GM21526 (cell line): ENCODE measurements around the gene SNX32.

Experiments
- ATAC-seq: cut with Tn5 transposase; IDR thresholded peaks from one replicate; pipeline ENCODE4 v1.9.1; 2021; ENCODE audit warnings: moderate library complexity; ENCODE audit not compliant: unreplicated experiment, low FRiP score

SNX32 gene

GRCh38 chr11:65865550-65866172 lies 31.9 kb downstream of the SNX32 start:
- ATAC-seq: no peak

GRCh38 chr11:65866509-65867283 lies 32.9 kb downstream of the SNX32 start:
- ATAC-seq: no peak

GRCh38 chr11:65867284-65868071 lies 33.7 kb downstream of the SNX32 start:
- ATAC-seq: no peak

- ATAC-seq: no peak
Measured at GRCh38 chr11:65868076-65868667, 34.4 kb downstream of the SNX32 start.

DNA sequence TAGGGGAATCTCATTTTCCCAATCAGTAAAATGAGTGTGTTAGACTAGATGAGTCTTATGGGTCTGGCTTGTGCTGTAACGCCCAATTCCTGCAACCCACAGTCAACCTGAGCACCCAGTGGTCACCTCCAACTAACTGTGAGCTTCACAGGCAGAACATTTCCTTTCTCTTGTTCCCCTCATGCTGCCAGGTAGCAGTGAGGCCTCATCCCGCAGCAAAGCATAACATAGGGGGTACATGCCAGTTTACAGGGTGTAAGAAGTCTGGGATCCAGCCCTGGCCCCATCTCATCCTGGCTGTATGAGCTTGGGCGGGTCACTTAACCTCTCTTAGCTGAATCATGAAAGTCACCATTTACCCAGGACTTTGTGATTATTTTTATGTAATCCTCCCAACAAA lies 35.1 kb downstream of the SNX32 start:
- ATAC-seq: no peak

GRCh38 chr11:65869643-65870306 lies 36.0 kb downstream of the SNX32 start:
- ATAC-seq: no peak

DNA sequence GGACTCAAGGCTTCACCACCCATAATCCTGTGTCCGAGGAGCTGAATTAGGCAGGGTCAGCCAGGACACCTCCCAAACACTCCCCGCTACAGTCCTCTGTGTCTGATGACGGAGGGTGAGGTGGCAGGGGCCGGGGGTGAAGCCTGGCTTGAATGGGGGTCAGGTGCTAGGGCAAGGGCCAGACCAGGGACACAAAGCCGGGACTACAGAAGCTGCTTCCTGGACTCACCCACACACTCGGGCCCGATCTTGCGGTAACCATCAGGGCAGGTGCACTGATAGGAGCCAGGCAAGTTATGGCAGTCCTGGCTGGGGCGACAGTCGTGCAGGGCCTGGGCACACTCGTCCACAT lies 36.5 kb downstream of the SNX32 start:
- no peak for ATAC-seq

DNA sequence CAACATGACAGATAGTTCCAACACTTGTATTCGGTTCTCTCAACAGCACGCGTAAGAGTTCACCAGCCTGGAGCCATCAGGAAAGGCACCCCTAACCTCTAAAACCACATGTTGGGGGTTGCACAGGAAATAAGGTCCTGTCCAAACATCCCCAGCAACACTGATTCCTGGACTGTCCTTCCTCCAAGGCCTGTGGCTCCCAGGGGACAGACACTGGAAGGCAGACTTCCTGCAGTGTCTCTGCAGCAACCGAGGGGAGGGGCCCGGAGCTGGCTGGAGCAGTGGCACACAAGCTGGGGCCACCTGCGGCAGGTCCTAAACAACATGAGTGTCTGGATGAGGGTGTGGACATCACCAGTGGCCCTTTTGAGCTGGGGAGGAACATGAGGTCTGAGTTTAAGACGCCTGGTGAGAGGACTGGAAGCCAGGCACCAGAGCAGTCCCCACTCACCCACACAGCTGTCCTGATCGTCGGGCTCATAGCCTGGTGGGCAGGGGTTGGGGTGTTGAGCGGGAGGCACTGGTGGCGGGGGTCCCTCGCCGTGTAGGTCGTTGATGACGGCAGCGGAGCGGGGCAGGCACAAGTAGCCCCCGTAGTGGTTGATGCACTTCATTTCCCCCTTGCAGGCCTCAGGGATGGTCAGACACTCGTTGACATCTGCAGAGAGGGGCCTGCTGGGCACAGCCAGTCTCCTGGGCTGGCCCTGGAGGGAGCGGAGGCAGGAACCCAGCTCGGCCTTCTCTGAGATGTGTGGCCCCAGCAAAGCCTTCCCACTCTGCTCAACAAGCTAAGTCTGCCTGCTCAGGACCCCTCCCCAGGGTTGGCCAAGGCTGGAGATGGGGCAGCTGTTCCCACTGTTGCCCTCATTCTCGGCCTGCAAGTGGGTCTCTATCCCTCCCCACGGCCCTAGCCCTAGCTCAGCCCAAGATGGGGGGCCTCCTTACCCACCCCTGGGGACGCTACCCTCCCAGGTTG lies 37.2 kb downstream of the SNX32 start:
- no peak for ATAC-seq

- ATAC-seq: no peak
Measured at GRCh38 chr11:65871811-65872548, 38.2 kb downstream of the SNX32 start.

DNA sequence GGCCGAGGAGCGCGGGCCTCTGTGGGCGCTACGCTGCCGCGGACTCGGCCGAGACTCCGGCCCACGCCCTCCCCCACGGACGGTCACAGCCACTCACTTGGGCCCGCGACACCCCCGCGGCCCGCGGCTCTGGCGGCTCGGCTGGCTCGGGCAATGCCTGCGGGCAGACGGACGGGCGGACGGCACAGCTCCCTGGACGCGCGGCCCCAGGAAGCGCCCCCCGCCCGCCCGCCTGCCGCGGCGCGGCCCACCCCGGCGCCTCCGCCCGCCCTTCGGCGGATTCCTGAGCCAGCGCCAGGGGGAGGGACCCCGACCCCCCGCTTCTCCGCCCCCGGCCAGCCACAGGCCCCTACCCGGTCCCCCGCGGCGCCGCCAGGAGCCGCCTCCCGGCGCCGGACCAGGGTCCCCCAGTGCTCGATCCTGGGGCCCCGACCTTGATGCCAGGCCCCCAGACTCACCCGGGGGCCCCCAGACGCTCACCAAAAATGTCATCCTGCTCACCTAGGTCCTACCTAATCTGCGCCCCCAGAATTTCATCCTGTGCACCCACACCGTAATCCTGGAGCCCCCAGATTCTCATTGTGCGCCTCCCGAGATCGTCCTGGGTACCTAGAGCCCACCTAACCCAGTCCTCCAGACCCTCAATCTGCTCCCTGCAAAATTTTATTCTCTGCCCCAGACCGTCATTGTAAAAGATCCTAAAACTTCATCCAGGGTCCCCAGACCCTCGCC lies 39.0 kb downstream of the SNX32 start, which contains the start of gene EFEMP2:
TSS of gene EFEMP2 (minus strand) at position 215 of the 732 bp plus-strand sequence. CDS start 446 bp downstream, outside the sequence.
- no peak for ATAC-seq

DNA sequence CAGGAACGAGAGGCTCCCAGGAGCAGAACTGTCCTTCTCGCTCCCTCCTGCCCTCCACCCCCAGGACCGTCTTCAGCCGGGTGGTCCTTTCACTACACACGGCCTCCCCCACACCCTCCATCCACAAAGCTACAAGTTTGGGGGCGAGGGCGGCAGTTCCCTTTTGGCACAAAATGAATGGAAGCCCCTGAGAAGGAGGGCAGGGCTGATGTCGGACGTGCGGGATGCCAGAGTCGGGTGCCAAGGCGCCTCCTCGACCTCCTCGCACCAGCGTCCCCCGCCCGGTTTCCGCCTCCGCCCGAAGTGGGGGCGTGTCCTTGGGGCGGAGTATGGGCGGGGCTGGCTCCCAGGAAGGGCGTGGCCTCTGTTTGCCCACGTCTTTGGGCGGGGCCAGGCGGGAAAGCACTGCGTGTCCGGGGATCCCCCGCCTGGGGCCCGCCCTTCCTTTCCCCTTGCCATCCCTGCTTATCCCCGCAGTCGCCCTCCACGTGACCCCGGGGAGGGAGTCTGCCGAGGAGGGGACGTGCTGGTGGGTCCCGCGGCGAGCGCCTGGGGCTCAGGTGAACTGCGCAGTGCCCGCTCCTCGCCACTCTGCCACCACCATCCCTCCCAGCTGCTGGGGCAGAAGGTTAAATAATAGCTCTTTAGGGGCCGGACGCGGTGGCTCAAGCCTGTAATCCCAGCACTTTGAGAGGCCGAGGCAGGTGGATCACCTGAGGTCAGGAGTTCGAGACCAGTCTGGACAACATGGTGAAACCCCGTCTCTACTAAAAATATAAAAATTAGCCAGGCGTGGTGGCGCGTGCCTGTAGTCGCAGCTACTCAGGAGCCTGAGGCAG lies 39.8 kb downstream of the SNX32 start:
- ATAC-seq: peak; percentile 43

GRCh38 chr11:65879617-65880016 lies 45.9 kb downstream of the SNX32 start, which contains the start of gene CTSW:
CTSW (plus strand) TSS chr11:65879837; CDS start chr11:65879855, 18 bp downstream.
- ATAC-seq: no peak

- no peak for ATAC-seq
Measured at GRCh38 chr11:65880027-65880426, 46.3 kb downstream of the SNX32 start.

DNA sequence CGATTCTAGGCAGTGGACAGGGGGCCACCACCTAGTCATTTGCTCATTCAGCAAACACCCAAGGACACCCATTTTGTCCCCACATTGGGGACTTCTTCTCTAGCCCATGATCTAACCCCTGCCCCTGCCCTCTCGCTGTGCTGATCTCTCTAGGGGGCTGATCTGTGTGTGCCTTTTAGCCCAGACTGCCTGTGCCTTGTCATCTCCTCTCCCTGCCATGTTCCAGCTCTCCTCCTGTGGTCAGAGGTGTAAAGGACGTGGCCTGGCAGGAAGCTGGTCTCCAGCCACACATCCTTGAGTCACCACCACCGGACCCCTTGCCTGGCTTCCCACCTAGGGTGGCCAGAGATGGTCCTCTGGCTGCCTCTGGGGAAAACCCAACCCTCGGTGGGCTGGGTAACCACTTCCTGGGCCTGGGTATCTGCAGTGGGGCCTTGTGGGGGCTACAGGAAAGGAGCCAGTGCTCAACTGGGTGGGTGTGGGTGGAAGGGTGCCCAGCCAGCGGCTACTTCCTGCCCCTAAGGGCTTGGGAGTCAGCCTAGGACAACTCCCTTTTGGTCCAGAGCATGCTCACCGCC lies 47.2 kb downstream of the SNX32 start:
- ATAC-seq: no peak

DNA sequence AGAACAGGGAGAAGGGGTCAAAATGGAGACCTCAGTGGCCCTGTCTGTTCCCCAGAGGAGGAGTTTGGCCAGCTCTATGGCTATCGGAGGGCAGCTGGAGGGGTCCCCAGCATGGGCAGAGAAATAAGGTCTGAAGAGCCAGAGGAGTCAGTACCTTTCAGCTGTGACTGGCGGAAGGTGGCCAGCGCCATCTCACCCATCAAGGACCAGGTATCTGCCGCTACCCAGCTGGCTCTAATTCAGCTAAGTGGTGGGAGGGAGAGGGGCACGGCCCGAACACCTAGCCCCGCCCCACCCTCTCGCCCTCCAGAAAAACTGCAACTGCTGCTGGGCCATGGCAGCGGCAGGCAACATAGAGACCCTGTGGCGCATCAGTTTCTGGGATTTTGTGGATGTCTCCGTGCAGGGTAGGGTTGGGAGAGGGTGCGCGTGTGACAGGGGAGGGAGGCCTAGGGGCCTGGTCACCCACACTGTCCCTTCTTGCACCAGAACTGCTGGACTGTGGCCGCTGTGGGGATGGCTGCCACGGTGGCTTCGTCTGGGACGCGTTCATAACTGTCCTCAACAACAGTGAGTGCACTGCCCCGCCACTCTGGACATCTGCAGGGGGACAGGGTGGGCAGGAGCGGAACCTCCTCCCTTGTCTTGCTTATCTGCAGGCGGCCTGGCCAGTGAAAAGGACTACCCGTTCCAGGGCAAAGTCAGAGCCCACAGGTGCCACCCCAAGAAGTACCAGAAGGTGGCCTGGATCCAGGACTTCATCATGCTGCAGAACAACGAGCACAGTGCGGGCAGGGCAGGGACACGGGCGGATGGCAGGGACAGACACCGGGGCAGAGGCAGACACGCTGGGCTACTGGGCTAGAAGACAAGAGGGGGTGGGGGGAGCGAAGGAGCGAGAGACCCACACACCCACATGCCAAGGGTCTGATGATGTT lies 48.6 kb downstream of the SNX32 start:
- no peak for ATAC-seq
